SU-DHL-6 (cell line): ENCODE data around the gene TMEM232.

Source experiments
- H2AFZ ChIP-seq: fragments of 200-600 bp; sonication (generic); 2 replicates; pipeline ENCODE4 v1.6.1; 2014; ENCODE audit warnings: low read depth, mild to moderate bottlenecking, moderate library complexity, mixed read lengths, antibody characterized with exemption, low read length; ENCODE audit not compliant: severe bottlenecking
- H3F3A ChIP-seq: fragments of 200-600 bp; shearing (Covaris generic); 2 replicates; pipeline ENCODE4 v1.6.0; 2016; ENCODE audit warnings: antibody characterized with exemption, mild to moderate bottlenecking; ENCODE audit not compliant: insufficient read depth
- H3K27ac ChIP-seq: fragments of 200-600 bp; sonication (generic); 2 replicates; pipeline ENCODE4 v1.5.1; 2016; ENCODE audit warnings: low read depth, mild to moderate bottlenecking, low read length, moderate library complexity, mixed read lengths
- H3K27me3 ChIP-seq: fragments of 200-600 bp; sonication (generic), shearing (Covaris generic); 2 replicates; pipeline ENCODE4 v1.6.0; 2014; ENCODE audit warnings: mild to moderate bottlenecking, low read length
- H3K36me3 ChIP-seq: fragments of 200-600 bp; sonication (generic); 2 replicates; pipeline ENCODE4 v1.6.1; 2014; ENCODE audit warnings: mild to moderate bottlenecking, low read length, mixed read lengths
- H3K4me2 ChIP-seq: fragments of 300-600, 200-600 bp; shearing (Covaris generic), sonication (generic); 2 replicates; pipeline ENCODE4 v1.6.0; 2014; ENCODE audit warnings: low read length, low read depth, mild to moderate bottlenecking; ENCODE audit not compliant: poor library complexity, severe bottlenecking
- H3K4me3 ChIP-seq: fragments of 200-600 bp; sonication (generic); 2 replicates; pipeline ENCODE4 v1.5.1; 2014; ENCODE audit warnings: antibody characterized with exemption, low read length, mild to moderate bottlenecking, mixed read lengths; ENCODE audit not compliant: insufficient read depth, poor library complexity, severe bottlenecking
- H3K79me2 ChIP-seq: fragments of 200-600 bp; sonication (generic); 2 replicates; pipeline ENCODE4 v1.6.1; 2014; ENCODE audit warnings: mild to moderate bottlenecking, low read length, moderate library complexity; ENCODE audit not compliant: insufficient read depth
- H3K9ac ChIP-seq: fragments of 200-600 bp; sonication (generic); 2 replicates; pipeline ENCODE4 v1.7.0; 2014; ENCODE audit warnings: mild to moderate bottlenecking, low read length
- H3K9me2 ChIP-seq: fragments of 200-600 bp; sonication (generic); replicated peaks from 2 replicates; pipeline ENCODE4 v1.6.1; 2014; ENCODE audit warnings: low read length; ENCODE audit not compliant: insufficient read depth
- H3K9me3 ChIP-seq: fragments of 200-600 bp; sonication (generic); 2 replicates; pipeline ENCODE4 v1.6.1; 2014; ENCODE audit warnings: low read length, mixed read lengths; ENCODE audit not compliant: insufficient read depth
- H4K20me1 ChIP-seq: fragments of 200-600 bp; sonication (generic); 2 replicates; pipeline ENCODE4 v1.6.1; 2014; ENCODE audit warnings: low read depth, mild to moderate bottlenecking, antibody characterized with exemption, low read length, moderate library complexity, mixed read lengths
- EZH2phosphoT487 ChIP-seq: fragments of 200-600 bp; sonication (generic), shearing (Covaris generic); conservative IDR thresholded peaks from 2 replicates; pipeline ENCODE4 v1.6.1; 2018; ENCODE audit warnings: mild to moderate bottlenecking, antibody characterized with exemption, low read length, moderate library complexity, mixed read lengths
- TF ChIP-seq, protein P1 (sequence below): fragments of 200-600 bp; sonication (generic); IDR thresholded peaks from one replicate; pipeline ENCODE4 v1.5.1; 2017; ENCODE audit warnings: antibody characterized with exemption, mild to moderate bottlenecking, low read length, moderate library complexity; ENCODE audit not compliant: insufficient read depth, poor library complexity, severe bottlenecking

TMEM232 gene

DNA sequence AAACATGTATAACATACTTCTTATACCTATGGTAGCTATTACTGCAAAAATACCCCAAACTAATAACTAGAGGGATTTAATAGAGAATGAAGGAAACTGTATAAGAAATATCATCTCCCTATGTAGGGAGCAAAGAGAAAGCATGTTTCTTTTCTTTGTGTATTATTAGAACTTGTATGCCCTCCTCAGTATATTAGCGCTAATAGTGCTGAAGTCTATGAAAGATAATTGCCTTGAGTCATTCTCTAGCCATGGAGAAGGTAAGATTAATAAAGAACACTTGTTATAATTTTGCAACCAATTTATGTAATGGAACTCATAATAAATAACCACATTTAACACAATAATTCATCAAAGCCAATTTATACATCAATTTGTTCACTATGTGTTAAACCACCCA is 329.2 kb downstream of the TMEM232 start:
- Histone ChIP-seq H3K4me2 (no peak overlapping the region), H3F3A (no peaks in the 10 kb centered on the region)
- TF ChIP-seq, protein P1, sequence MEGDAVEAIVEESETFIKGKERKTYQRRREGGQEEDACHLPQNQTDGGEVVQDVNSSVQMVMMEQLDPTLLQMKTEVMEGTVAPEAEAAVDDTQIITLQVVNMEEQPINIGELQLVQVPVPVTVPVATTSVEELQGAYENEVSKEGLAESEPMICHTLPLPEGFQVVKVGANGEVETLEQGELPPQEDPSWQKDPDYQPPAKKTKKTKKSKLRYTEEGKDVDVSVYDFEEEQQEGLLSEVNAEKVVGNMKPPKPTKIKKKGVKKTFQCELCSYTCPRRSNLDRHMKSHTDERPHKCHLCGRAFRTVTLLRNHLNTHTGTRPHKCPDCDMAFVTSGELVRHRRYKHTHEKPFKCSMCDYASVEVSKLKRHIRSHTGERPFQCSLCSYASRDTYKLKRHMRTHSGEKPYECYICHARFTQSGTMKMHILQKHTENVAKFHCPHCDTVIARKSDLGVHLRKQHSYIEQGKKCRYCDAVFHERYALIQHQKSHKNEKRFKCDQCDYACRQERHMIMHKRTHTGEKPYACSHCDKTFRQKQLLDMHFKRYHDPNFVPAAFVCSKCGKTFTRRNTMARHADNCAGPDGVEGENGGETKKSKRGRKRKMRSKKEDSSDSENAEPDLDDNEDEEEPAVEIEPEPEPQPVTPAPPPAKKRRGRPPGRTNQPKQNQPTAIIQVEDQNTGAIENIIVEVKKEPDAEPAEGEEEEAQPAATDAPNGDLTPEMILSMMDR: no peak
- TF ChIP-seq EZH2phosphoT487: no peak

DNA sequence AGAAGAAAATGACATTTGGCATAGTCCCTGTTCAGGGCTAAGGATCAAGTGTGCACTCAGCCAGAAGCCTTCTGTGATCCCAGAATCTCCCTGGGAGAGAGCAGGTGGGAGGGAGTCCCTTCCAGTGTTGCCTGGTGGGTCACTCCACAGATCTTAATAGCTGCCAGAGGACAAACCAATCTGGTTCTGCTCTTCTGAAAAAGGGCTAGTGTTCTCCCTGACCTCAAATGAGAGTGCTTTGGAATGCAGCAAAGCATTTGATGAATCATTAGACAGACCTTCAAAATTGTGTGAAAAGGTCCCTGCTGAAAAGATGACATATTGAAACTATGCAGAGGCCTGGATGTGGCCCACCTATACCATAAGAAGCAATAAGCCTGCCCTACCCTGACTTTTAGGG is 339.7 kb downstream of the TMEM232 start:
- TF ChIP-seq, protein P1: no peak
- no peak for TF ChIP-seq EZH2phosphoT487
- H3F3A ChIP-seq: no peaks in the 10 kb centered on the region
- no peak overlapping the region for H3K4me3 ChIP-seq
- H3K36me3 ChIP-seq: no peaks in the 10 kb centered on the region
- no peak overlapping the region for H3K27ac ChIP-seq
- no peak overlapping the region for H3K9ac ChIP-seq
- no peaks in the 10 kb centered on the region for H3K9me2 ChIP-seq
- H3K4me2 ChIP-seq: no peak overlapping the region
- no peaks in the 10 kb centered on the region for H3K79me2 ChIP-seq
- no peaks in the 10 kb centered on the region for H3K27me3 ChIP-seq
- no peak overlapping the region for H2AFZ ChIP-seq
- H3K9me3 ChIP-seq: no peaks in the 10 kb centered on the region
- H4K20me1 ChIP-seq: no peaks in the 10 kb centered on the region

More for the DNA sequence above, 329.2 kb downstream of the TMEM232 start:
- Histone ChIP-seq H3K36me3 (no peaks in the 10 kb centered on the region), H3K4me3 (no peak overlapping the region), H3K9me2 (no peaks in the 10 kb centered on the region; the same call in 1 of the 2 replicates), H3K27me3 (no peaks in the 10 kb centered on the region), H3K9ac (no peak overlapping the region), H3K9me3 (no peaks in the 10 kb centered on the region), H3K79me2 (no peaks in the 10 kb centered on the region), H2AFZ (no peak overlapping the region), H3K27ac (no peak overlapping the region), H4K20me1 (no peaks in the 10 kb centered on the region)

GRCh38 chr5:110383231-110383630 is 343.2 kb downstream of the TMEM232 start:
- H3F3A ChIP-seq: no peaks in the 10 kb centered on the region
- TF ChIP-seq, protein P1: no peak
- TF ChIP-seq EZH2phosphoT487: no peak
- no peak overlapping the region for H3K9ac ChIP-seq
- no peaks in the 10 kb centered on the region for H4K20me1 ChIP-seq
- H2AFZ ChIP-seq: no peak overlapping the region
- H3K4me3 ChIP-seq: no peak overlapping the region
- no peak overlapping the region for H3K27ac ChIP-seq
- no peaks in the 10 kb centered on the region for H3K79me2 ChIP-seq
- no peaks in the 10 kb centered on the region for H3K27me3 ChIP-seq
- no peaks in the 10 kb centered on the region for H3K9me3 ChIP-seq
- H3K4me2 ChIP-seq: no peak overlapping the region
- H3K9me2 ChIP-seq: no peaks in the 10 kb centered on the region
- no peaks in the 10 kb centered on the region for H3K36me3 ChIP-seq

GRCh38 chr5:110377943-110378342 is 348.5 kb downstream of the TMEM232 start:
- Histone ChIP-seq H3K36me3 (no peaks in the 10 kb centered on the region), H3K9ac (no peak overlapping the region), H3K27ac (no peak overlapping the region), H3K27me3 (no peaks in the 10 kb centered on the region), H3K9me2 (no peaks in the 10 kb centered on the region), H4K20me1 (no peaks in the 10 kb centered on the region), H2AFZ (no peak overlapping the region), H3K4me3 (no peak overlapping the region), H3K4me2 (no peak overlapping the region), H3K79me2 (no peaks in the 10 kb centered on the region), H3K9me3 (no peaks in the 10 kb centered on the region), H3F3A (no peaks in the 10 kb centered on the region)
- TF ChIP-seq, protein P1: no peak
- no peak for TF ChIP-seq EZH2phosphoT487
